Measurements from ENCODE around the gene APMAP. TPM values are rescaled to one million over a fixed set of nuclear protein-coding genes. Genes with fewer than 3 reads are reported as not detected.

APMAP gene
- total RNA-seq, 4 donors from 2014 or later: 18.8 to 78.7 (median 57.7) TPM

GRCh38 chr20:24970030-24970553 is 22.5 kb downstream of the APMAP start:
- H3K36me3 ChIP-seq: no peaks in the 10 kb centered on the region

GRCh38 chr20:24969186-24970029 is 23.1 kb downstream of the APMAP start:
- H3K9me3 ChIP-seq: no peaks in the 10 kb centered on the region
- no peak for DNase-seq
- no peaks in the 10 kb centered on the region for H3K27me3 ChIP-seq
- TF ChIP-seq CTCF (IDR thresholded peaks at IDR 0.05) (no peak), POLR2A (IDR thresholded peaks at IDR 0.05) (no peak)
- no peaks in the 10 kb centered on the region for H3K36me3 ChIP-seq
- no peak overlapping the region for H3K4me3 ChIP-seq
- no peak overlapping the region for H3K27ac ChIP-seq
- intact Hi-C loops (cut with DNase I; ENCODE audit: low total_unique reads): no loop called here
- no peaks in the 10 kb centered on the region for H3K4me1 ChIP-seq

More at GRCh38 chr20:24970030-24970553, 22.5 kb downstream of the APMAP start:
- Histone ChIP-seq H3K4me3 (no peak overlapping the region), H3K27ac (no peak overlapping the region), H3K9me3 (peaks cover 0 to 1% of the 10 kb centered on the region in 2 donors), H3K27me3 (no peaks in the 10 kb centered on the region), H3K4me1 (no peaks in the 10 kb centered on the region)
- intact Hi-C loops (cut with DNase I; ENCODE audit: low total_unique reads): no loop called here
- DNase-seq: no peak
- TF ChIP-seq POLR2A (IDR thresholded peaks at IDR 0.05) (no peak), CTCF (IDR thresholded peaks at IDR 0.05) (no peak)

GRCh38 chr20:24968278-24968800 is 24.2 kb downstream of the APMAP start:
- intact Hi-C loops (cut with DNase I; ENCODE audit: low total_unique reads): no loop called here
- DNase-seq: no peak
- no peaks in the 10 kb centered on the region for H3K4me1 ChIP-seq
- no peak overlapping the region for H3K4me3 ChIP-seq
- H3K9me3 ChIP-seq: no peaks in the 10 kb centered on the region
- no peaks in the 10 kb centered on the region for H3K36me3 ChIP-seq
- H3K27me3 ChIP-seq: no peaks in the 10 kb centered on the region
- TF ChIP-seq POLR2A (IDR thresholded peaks at IDR 0.05) (no peak), CTCF (IDR thresholded peaks at IDR 0.05) (no peak)
- no peak overlapping the region for H3K27ac ChIP-seq

GRCh38 chr20:24966317-24967012 is 26.1 kb downstream of the APMAP start:
- H3K27ac ChIP-seq: no peak overlapping the region
- no peak overlapping the region for H3K4me3 ChIP-seq
- H3K36me3 ChIP-seq: no peaks in the 10 kb centered on the region
- intact Hi-C loops (cut with DNase I; ENCODE audit: low total_unique reads): no loop called here
- H3K27me3 ChIP-seq: no peaks in the 10 kb centered on the region
- no peaks in the 10 kb centered on the region for H3K9me3 ChIP-seq
- TF ChIP-seq POLR2A (IDR thresholded peaks at IDR 0.05) (no peak), CTCF (IDR thresholded peaks at IDR 0.05) (no peak)
- no peak for DNase-seq
- H3K4me1 ChIP-seq: no peaks in the 10 kb centered on the region

All from uterus (tissue), 4 donors.